ENCODE measurements around the gene TNK2.
A peak's percentile ranks its signal among the peaks of the same experiment; 100 is the strongest.

Gene TNK2

GRCh38 chr3:195878424-195879274 lies 29.7 kb downstream of the TNK2 start:
- H3K27me3 ChIP-seq (ENCODE audit: insufficient read depth, insufficient read length), result no peaks in the 10 kb centered on the region
- no peak overlapping the region for H3K4me3 ChIP-seq (ENCODE audit: insufficient read length, low read depth)
- peaks cover 10% of the 10 kb centered on the region for H3K4me1 ChIP-seq (ENCODE audit: insufficient read depth, insufficient read length)
- no peak overlapping the region for H3K9ac ChIP-seq (ENCODE audit: insufficient read length, low read depth)
- H3K36me3 ChIP-seq (ENCODE audit: insufficient read depth, insufficient read length, low read length), result peaks cover 69% of the 10 kb centered on the region
- DNase-seq (ENCODE audit: low read depth, low spot score), result no peak
- H3K9me3 ChIP-seq (ENCODE audit: insufficient read depth, low read length), result no peaks in the 10 kb centered on the region
- no peak for TF ChIP-seq SUZ12 (IDR thresholded peaks at IDR 0.05; ENCODE audit: extremely low read depth, insufficient read depth, insufficient read length)
- TF ChIP-seq YY1 (IDR thresholded peaks at IDR 0.05; ENCODE audit: insufficient read depth, insufficient read length), result no peak
- no peak for TF ChIP-seq ZNF274 (IDR thresholded peaks at IDR 0.05; ENCODE audit: low read depth, low read length)

GRCh38 chr3:195877767-195878423 lies 30.5 kb downstream of the TNK2 start:
- Histone ChIP-seq H3K27me3 (ENCODE audit: insufficient read depth, insufficient read length) (no peaks in the 10 kb centered on the region), H3K9ac (ENCODE audit: insufficient read length, low read depth) (peak overlapping the region; percentile 45), H3K9me3 (ENCODE audit: insufficient read depth, low read length) (no peaks in the 10 kb centered on the region), H3K36me3 (ENCODE audit: insufficient read depth, insufficient read length, low read length) (peaks cover 69% of the 10 kb centered on the region), H3K4me1 (ENCODE audit: insufficient read depth, insufficient read length) (peaks cover 10% of the 10 kb centered on the region), H3K4me3 (ENCODE audit: insufficient read length, low read depth) (no peak overlapping the region)
- no peak for TF ChIP-seq SUZ12 (IDR thresholded peaks at IDR 0.05; ENCODE audit: extremely low read depth, insufficient read depth, insufficient read length)
- TF ChIP-seq YY1 (IDR thresholded peaks at IDR 0.05; ENCODE audit: insufficient read depth, insufficient read length), result no peak
- no peak for TF ChIP-seq ZNF274 (IDR thresholded peaks at IDR 0.05; ENCODE audit: low read depth, low read length)
- DNase-seq (ENCODE audit: low read depth, low spot score), result no peak

GRCh38 chr3:195877136-195877715 lies 31.1 kb downstream of the TNK2 start:
- peaks cover 10% of the 10 kb centered on the region for H3K4me1 ChIP-seq (ENCODE audit: insufficient read depth, insufficient read length)
- no peaks in the 10 kb centered on the region for H3K27me3 ChIP-seq (ENCODE audit: insufficient read depth, insufficient read length)
- peaks cover 70% of the 10 kb centered on the region for H3K36me3 ChIP-seq (ENCODE audit: insufficient read depth, insufficient read length, low read length)
- no peak overlapping the region for H3K9ac ChIP-seq (ENCODE audit: insufficient read length, low read depth)
- H3K4me3 ChIP-seq (ENCODE audit: insufficient read length, low read depth), result no peak overlapping the region
- H3K9me3 ChIP-seq (ENCODE audit: insufficient read depth, low read length), result no peaks in the 10 kb centered on the region
- no peak for DNase-seq (ENCODE audit: low read depth, low spot score)
- TF ChIP-seq SUZ12 (IDR thresholded peaks at IDR 0.05; ENCODE audit: extremely low read depth, insufficient read depth, insufficient read length) (no peak), YY1 (IDR thresholded peaks at IDR 0.05; ENCODE audit: insufficient read depth, insufficient read length) (no peak), ZNF274 (IDR thresholded peaks at IDR 0.05; ENCODE audit: low read depth, low read length) (no peak)

GRCh38 chr3:195876297-195877064 lies 31.9 kb downstream of the TNK2 start:
- H3K4me3 ChIP-seq (ENCODE audit: insufficient read length, low read depth), result no peak overlapping the region
- peaks cover 70% of the 10 kb centered on the region for H3K36me3 ChIP-seq (ENCODE audit: insufficient read depth, insufficient read length, low read length)
- DNase-seq (ENCODE audit: low read depth, low spot score), result no peak
- H3K27me3 ChIP-seq (ENCODE audit: insufficient read depth, insufficient read length), result no peaks in the 10 kb centered on the region
- no peak overlapping the region for H3K9ac ChIP-seq (ENCODE audit: insufficient read length, low read depth)
- H3K9me3 ChIP-seq (ENCODE audit: insufficient read depth, low read length), result no peaks in the 10 kb centered on the region
- no peak for TF ChIP-seq YY1 (IDR thresholded peaks at IDR 0.05; ENCODE audit: insufficient read depth, insufficient read length)
- no peak for TF ChIP-seq ZNF274 (IDR thresholded peaks at IDR 0.05; ENCODE audit: low read depth, low read length)
- peaks cover 10% of the 10 kb centered on the region for H3K4me1 ChIP-seq (ENCODE audit: insufficient read depth, insufficient read length)

GRCh38 chr3:195875482-195876236 lies 32.7 kb downstream of the TNK2 start:
- Histone ChIP-seq H3K9ac (ENCODE audit: insufficient read length, low read depth) (no peak overlapping the region), H3K4me3 (ENCODE audit: insufficient read length, low read depth) (no peak overlapping the region), H3K36me3 (ENCODE audit: insufficient read depth, insufficient read length, low read length) (peaks cover 78% of the 10 kb centered on the region), H3K9me3 (ENCODE audit: insufficient read depth, low read length) (no peaks in the 10 kb centered on the region), H3K4me1 (ENCODE audit: insufficient read depth, insufficient read length) (peaks cover 10% of the 10 kb centered on the region), H3K27me3 (ENCODE audit: insufficient read depth, insufficient read length) (no peaks in the 10 kb centered on the region)
- TF ChIP-seq ZNF274 (IDR thresholded peaks at IDR 0.05; ENCODE audit: low read depth, low read length), result no peak
- no peak for TF ChIP-seq YY1 (IDR thresholded peaks at IDR 0.05; ENCODE audit: insufficient read depth, insufficient read length)
- no peak for TF ChIP-seq SUZ12 (IDR thresholded peaks at IDR 0.05; ENCODE audit: extremely low read depth, insufficient read depth, insufficient read length)
- no peak for DNase-seq (ENCODE audit: low read depth, low spot score)

GRCh38 chr3:195873971-195874370 lies 34.4 kb downstream of the TNK2 start:
- DNase-seq (ENCODE audit: low read depth, low spot score), result no peak
- Histone ChIP-seq H3K36me3 (ENCODE audit: insufficient read depth, insufficient read length, low read length) (peaks cover 80% of the 10 kb centered on the region), H3K9ac (ENCODE audit: insufficient read length, low read depth) (no peak overlapping the region)

More at GRCh38 chr3:195873971-195874370, 34.4 kb downstream of the TNK2 start:
- H3K9me3 ChIP-seq (ENCODE audit: insufficient read depth, low read length), result no peaks in the 10 kb centered on the region
- H3K27me3 ChIP-seq (ENCODE audit: insufficient read depth, insufficient read length), result no peaks in the 10 kb centered on the region
- peaks cover 10% of the 10 kb centered on the region for H3K4me1 ChIP-seq (ENCODE audit: insufficient read depth, insufficient read length)
- TF ChIP-seq SUZ12 (IDR thresholded peaks at IDR 0.05; ENCODE audit: extremely low read depth, insufficient read depth, insufficient read length) (no peak), ZNF274 (IDR thresholded peaks at IDR 0.05; ENCODE audit: low read depth, low read length) (no peak), YY1 (IDR thresholded peaks at IDR 0.05; ENCODE audit: insufficient read depth, insufficient read length) (no peak)
- no peak overlapping the region for H3K4me3 ChIP-seq (ENCODE audit: insufficient read length, low read depth)
